MM.1S (cell line): Measurements from ENCODE around the gene TMEM250.

Source experiments
- CTCF ChIP-seq: fragments of 300-600 bp; sonication (generic); IDR thresholded peaks from 2 replicates; pipeline ENCODE4 v1.5.1; 2016; ENCODE audit warnings: antibody characterized with exemption, low read length, mixed read lengths
- EZH2 ChIP-seq: fragments of 300-600 bp; sonication (generic); optimal IDR thresholded peaks from 2 replicates; pipeline ENCODE3; 2017; ENCODE audit warnings: low read depth, mild to moderate bottlenecking, antibody characterized with exemption, low read length, mixed read lengths
- EZH2phosphoT487 ChIP-seq: fragments of 300-600 bp; sonication (generic); IDR thresholded peaks from 2 replicates; pipeline ENCODE4 v1.6.1; 2018; ENCODE audit warnings: antibody characterized with exemption, low read length

- TF ChIP-seq CTCF (no peak), EZH2 (no peak), EZH2phosphoT487 (no peak)
These were observed 1.3 kb upstream of the TMEM250 start for GRCh38 chr9:136119883-136120393.
